GOT3 (cell line): Measurements from ENCODE around the gene CSRP2.

Experiments used
- DNase-seq: peaks from one replicate; lab custom pipeline; 2025; ENCODE audit warnings: mixed read lengths; lab: John Stamatoyannopoulos, UW

The CSRP2 gene

DNA sequence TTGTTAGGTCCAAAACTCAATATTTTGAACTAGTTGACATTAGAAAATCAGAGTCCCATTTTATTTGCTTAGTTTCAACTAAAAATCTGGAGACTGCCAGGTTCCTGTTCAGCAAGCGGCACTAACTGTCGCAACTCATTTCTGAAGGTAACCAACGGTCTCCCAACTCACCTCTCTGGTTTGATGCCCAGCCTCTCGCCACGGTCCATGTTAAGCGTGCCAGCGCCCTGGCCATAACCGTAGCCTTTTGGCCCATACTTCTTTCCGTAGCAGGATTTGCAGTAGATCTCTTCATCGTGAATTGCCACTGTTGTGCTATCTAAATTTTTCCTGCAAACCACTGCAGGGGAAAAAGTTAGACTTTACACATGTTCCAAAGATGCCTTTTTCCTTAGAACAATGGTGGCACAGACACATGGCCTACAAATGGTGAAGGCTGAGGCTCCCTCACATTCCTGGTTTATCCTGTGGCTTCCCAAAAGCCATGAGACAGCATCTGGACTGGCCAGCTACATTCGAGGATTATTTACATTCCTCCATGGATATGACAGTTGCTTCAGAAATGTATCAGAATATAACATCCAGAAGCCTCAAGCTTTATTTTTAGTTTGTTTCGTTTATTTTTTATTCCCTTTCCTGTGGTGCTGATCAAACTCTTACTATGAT lies 15.7 kb downstream of the CSRP2 start:
- no peak for DNase-seq

GRCh38 chr12:76860256-76860655 lies 18.6 kb downstream of the CSRP2 start:
- no peak for DNase-seq

GRCh38 chr12:76859611-76860010 lies 19.2 kb downstream of the CSRP2 start:
- DNase-seq = no peak

GRCh38 chr12:76856018-76856644 lies 22.7 kb downstream of the CSRP2 start:
- DNase-seq = no peak

DNA sequence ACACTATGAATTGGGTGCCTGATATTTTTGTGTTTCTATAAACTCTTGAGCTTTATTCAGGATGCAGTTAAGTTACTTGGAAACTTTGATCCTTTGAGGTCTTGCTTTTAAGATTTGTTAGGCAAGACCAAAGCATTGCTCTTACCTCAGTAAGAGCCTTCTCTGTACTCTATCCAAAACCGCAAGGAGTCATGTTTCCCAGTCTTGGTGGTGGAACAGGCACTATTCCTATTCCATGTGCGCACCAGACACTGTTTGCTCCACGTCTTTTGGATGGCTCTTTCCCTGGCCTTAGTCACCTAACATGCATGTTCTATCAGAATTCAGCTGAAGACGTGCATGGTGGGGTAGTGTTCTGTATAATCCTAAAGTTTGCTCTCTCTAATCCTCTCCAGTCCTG lies 23.5 kb downstream of the CSRP2 start:
- DNase-seq = no peak

DNA sequence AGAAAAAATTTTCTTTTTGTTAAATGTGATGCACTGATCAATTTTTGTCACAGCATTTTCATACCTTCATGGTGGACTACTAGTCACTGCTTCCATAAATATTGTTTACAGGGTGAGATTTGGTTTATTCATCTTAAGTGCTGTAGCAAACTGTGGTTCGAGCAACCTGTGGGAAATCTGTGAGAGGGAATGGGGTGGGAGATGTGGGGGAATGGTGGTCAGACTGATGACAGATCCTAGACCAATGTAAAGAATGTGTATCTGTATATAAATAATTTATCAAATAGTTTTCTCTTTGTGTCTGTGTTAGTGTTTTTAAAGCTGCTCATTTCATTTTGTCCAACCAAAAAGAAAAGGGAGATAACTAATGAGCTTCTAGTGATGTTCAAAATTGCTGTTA lies 26.7 kb downstream of the CSRP2 start:
- no peak for DNase-seq

- DNase-seq = no peak
These were observed 30.7 kb downstream of the CSRP2 start for GRCh38 chr12:76848132-76848531.

DNA sequence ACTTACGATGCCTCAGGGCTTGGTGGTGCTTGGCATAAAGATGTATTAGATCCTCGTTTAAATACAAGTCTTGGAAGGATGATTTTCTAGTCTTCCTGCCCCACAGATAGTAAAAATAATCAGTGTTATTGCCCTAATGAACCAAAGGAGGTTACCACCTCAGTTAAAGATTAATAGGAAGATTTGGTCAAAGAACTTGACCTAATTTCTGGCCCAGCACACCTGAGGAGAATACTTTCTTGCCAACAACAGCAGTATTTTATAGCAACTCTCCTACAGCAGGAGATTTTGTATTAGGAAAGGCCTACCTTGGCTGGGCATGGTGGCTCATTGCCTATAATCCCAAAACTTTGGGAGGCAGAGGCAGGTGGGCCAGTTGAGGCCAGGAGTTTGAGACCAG lies 31.6 kb downstream of the CSRP2 start:
- no peak for DNase-seq

DNA sequence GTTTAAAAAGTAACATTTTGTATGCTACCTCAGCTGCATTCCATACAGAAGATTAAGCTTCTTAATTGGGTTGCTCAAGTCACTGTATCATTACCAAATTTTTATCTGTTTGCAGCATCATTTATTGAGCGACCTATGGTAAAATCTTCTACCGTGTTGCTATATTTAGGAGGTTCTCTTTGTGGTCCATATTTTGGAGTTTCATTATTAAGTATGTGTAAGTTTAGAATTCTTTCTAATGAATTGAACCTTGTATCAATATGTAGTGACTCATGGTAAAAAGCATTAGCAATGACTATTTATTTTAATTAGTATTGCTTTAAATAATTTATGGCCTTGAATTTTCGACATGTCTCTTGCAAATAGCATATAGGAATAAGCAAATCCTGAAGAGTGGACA lies 42.2 kb downstream of the CSRP2 start:
- no peak for DNase-seq

DNA sequence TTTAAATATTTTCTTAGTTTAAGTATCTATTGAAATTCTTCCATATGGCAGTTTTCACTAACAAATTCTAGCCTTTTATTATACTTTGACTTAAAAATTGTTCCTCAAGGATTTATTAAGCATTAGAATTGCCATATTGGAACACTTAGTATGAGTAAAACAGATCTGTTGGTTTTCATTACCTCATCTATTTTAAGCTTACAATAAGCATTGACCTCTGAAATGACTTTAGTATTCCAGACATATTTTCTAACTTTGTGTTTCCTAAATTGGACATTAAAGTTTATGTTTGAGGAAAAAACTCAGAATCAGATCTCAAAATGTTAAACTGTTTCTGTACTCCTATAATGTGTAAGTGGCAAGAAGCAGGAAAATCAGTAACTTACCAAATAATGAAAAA lies 48.4 kb downstream of the CSRP2 start:
- no peak for DNase-seq

DNA sequence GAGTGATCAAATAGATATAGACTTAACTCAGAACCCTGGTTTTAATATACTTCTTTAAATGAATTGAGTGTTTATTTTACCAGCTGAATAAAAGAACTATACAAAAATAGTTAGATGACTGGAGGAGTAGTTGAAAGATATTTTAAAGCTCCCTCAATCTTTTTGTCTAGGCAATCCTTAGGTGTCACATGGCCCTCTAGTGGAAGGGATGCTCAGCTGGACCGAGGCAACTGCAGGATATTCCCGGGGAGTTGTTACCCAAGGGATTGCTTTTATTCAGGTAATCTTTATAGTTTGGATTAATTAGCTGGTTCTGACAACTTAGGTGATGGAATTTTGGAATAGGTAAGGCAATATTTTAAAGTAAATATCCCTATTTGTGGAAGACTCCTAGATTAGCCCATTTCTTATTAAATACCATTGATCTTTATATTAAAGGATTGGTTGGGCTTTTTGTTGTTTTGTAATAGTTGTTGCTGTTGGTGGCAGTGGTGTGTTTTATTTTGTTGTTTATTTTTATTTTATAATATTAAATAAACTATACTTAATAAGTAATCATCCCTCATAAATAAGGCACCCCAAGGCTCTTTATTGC lies 57.8 kb downstream of the CSRP2 start:
- no peak for DNase-seq

GRCh38 chr12:76813972-76814371 lies 64.8 kb downstream of the CSRP2 start:
- no peak for DNase-seq

- no peak for DNase-seq
These were observed 65.6 kb downstream of the CSRP2 start for GRCh38 chr12:76813265-76813664.

GRCh38 chr12:76811976-76812375 lies 66.8 kb downstream of the CSRP2 start:
- no peak for DNase-seq

- no peak for DNase-seq
These were observed 68.0 kb downstream of the CSRP2 start for GRCh38 chr12:76810671-76811419.
